Measurements from ENCODE around the gene PDGFC.

- TF ChIP-seq CTCF (IDR thresholded peaks at IDR 0.05) (no peak), POLR2A (IDR thresholded peaks at IDR 0.05) (no peak)
Measured at GRCh38 chr4:156723951-156724668, 247.5 kb downstream of the PDGFC start.
